ENCODE data around the gene STRADA.

Gene STRADA

GRCh38 chr17:63741408-63742173, at the start of gene STRADA:
TSS of gene STRADA (minus strand) at chr17:63741799. CDS start at chr17:63728369, 13,430 bp downstream.
- peak; percentile 99 for DNase-seq (ENCODE audit: low read depth)

- DNase-seq (ENCODE audit: low read depth), result no peak
These were observed 48.5 kb upstream of the STRADA start for GRCh38 chr17:63790057-63790456.

- DNase-seq (ENCODE audit: low read depth), result no peak
These were observed 45.5 kb upstream of the STRADA start for GRCh38 chr17:63786971-63787711.

GRCh38 chr17:63786117-63786516, 44.5 kb upstream of the STRADA start:
- no peak for DNase-seq (ENCODE audit: low read depth)

GRCh38 chr17:63785556-63785955, 44.0 kb upstream of the STRADA start:
- DNase-seq (ENCODE audit: low read depth), result no peak

- DNase-seq (ENCODE audit: low read depth), result no peak
These were observed 41.9 kb upstream of the STRADA start for GRCh38 chr17:63783522-63783921.

- no peak for DNase-seq (ENCODE audit: low read depth)
These were observed 39.3 kb upstream of the STRADA start for GRCh38 chr17:63780928-63781327.

GRCh38 chr17:63780507-63780906, 38.9 kb upstream of the STRADA start:
- no peak for DNase-seq (ENCODE audit: low read depth)

GRCh38 chr17:63775420-63775819, 33.8 kb upstream of the STRADA start:
- DNase-seq (ENCODE audit: low read depth), result no peak

- no peak for DNase-seq (ENCODE audit: low read depth)
These were observed 33.3 kb upstream of the STRADA start for GRCh38 chr17:63774969-63775265.

GRCh38 chr17:63774141-63774968, 32.8 kb upstream of the STRADA start, which contains the start of gene DDX42:
TSS of gene DDX42 (plus strand) at chr17:63774170. CDS start at chr17:63787050, 12,880 bp downstream.
- DNase-seq (ENCODE audit: low read depth), result peak; percentile 82

- DNase-seq (ENCODE audit: low read depth), result peak; percentile 99
These were observed 31.9 kb upstream of the STRADA start, which contains the start of gene CCDC47 for GRCh38 chr17:63773272-63774140. TSS of gene CCDC47 (minus strand) at chr17:63773597. CDS start at chr17:63766175, 7,422 bp downstream.

GRCh38 chr17:63772801-63773271, 31.2 kb upstream of the STRADA start:
- no peak for DNase-seq (ENCODE audit: low read depth)

GRCh38 chr17:63768433-63768832, 26.8 kb upstream of the STRADA start:
- DNase-seq (ENCODE audit: low read depth), result no peak

- no peak for DNase-seq (ENCODE audit: low read depth)
These were observed 25.2 kb upstream of the STRADA start for GRCh38 chr17:63766754-63767153.

- no peak for DNase-seq (ENCODE audit: low read depth)
These were observed 23.1 kb upstream of the STRADA start for GRCh38 chr17:63764716-63765115.

- no peak for DNase-seq (ENCODE audit: low read depth)
These were observed 20.8 kb upstream of the STRADA start for GRCh38 chr17:63762161-63763078.

GRCh38 chr17:63760771-63761539, 19.4 kb upstream of the STRADA start:
- no peak for DNase-seq (ENCODE audit: low read depth)

- no peak for DNase-seq (ENCODE audit: low read depth)
These were observed 16.8 kb upstream of the STRADA start for GRCh38 chr17:63758428-63758827.
